ENCODE results near the gene PPP1R2B.

The PPP1R2B gene

DNA sequence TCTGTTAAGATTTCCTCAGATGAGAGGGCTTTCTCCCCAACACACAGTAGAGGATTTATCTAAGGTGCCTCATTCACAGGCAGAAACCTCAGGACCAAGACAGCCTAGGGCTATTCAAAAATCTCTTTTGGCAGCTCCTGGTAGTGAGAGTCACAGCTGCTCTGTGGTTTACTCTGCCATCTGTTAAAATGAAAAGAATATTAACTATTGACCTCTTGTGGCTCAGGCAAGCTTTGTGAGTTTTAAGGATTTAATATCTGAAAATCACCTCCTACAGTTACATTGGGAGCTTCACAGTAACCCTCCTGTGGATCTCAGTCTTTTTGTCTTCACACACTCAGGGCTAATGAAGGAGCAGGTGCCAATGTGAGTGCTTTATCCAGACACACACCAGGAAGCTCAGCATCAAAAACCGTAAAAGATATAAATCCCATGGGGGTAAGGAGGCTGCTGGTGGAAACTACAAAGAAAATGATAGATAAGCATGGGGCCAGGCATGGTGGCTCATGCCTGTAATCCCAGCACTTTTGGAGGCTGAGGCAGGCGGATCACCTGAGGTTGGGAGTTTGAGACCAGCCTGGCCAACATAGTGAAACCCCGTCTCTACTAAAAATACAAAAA lies 29.7 kb downstream of the PPP1R2B start:
- no peak for DNase-seq

DNA sequence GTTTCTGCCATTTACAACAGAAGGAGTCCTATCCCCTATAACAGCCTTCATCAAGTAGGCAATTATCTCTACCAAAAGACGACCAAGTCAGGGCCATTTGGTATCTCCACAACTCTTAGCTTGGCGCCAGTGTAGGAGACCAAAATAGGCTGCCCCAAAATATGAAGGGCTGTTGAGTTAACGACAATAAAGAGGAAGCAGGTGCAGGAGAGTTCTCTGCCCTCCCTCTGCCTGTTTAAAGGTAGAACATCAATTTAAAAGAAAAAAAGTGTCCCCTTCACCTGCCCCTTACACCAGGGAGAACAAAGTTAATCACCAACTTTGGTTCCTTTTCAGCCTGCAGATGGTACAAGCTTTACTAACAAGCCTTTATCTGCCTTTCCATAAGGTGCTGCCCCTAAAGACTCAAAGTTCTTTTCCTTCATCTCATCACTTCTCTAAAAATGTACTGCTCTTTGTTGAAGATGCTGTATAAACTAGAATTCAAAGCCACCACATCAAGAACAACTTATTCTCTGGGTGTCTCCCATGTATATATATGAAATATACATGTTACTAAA lies 33.3 kb downstream of the PPP1R2B start:
- no peak for DNase-seq

DNA sequence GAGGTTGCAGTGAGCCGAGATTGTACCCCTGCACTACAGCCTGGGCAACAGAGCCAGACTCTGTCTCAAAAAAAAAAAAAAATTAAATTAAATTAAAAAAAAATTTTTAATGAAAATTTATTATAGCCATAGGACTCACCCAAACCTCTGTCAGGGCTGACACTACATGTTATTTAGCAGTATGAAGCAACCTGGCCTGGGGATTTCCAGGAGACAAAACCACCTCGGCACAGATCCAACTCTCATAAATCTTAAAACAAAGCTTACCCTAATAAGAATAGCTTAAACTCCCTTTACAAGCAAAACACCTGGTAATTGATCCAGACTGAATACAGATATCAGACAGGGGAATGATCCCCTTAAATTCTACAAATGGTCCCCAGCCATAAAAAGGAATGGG lies 38.4 kb downstream of the PPP1R2B start:
- DNase-seq: no peak

DNA sequence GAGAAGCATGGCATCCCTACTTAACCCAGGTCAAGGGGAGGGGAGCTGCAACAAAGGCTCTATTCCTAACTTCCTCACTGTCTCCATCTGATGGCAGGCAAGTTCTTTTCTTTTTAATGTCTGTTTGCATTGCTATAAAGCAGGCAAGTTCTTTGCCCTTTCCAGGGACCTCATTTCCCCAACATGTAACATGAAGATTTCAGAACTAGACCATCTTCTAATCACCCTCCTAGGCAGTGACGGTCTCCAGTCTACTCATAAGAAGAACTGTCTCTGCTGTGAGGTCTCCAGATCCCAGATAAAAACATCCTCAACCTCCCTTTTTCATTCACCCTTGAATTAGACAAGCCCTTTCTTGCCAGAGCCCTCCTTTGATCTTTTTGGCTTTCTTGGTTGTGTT lies 42.1 kb downstream of the PPP1R2B start:
- no peak for DNase-seq

DNA sequence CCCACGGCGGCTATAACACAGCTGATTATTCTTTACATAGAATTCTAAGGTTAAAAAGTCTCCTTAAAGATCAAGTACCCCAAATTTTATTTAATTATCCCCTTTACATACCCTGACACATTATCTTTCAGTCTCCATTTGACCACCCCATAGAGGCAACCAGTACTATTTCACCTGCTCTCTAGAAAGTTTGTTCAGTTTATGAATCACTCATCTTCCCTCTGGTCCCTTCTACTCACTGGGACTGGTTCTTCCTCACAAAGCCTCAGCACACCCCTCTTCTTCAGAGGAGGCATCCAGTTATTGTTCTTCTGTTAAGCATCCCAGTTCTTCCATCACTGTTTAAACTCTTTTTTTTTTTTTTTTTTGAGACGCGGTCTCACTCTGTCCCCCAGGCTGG lies 42.8 kb downstream of the PPP1R2B start:
- no peak for DNase-seq

DNA sequence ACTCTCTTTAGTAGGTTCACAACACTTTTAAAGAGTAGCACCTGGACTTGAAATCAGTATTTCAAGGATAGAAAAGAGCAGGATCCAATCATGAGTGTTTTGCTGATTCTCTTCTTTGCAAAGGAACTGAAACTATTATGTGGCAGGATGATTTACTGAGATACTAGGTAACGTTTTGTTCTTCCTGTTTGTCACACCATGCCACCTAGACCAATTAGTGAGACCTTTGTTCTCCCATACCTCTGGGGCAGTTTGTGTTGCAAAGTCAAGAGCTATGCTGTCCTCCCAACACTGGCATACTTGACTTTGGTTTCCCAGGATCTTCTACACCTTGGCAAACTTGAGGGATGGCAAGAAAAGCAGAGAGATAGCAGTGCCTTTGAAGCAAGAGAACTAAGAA lies 43.4 kb downstream of the PPP1R2B start:
- DNase-seq: no peak

DNA sequence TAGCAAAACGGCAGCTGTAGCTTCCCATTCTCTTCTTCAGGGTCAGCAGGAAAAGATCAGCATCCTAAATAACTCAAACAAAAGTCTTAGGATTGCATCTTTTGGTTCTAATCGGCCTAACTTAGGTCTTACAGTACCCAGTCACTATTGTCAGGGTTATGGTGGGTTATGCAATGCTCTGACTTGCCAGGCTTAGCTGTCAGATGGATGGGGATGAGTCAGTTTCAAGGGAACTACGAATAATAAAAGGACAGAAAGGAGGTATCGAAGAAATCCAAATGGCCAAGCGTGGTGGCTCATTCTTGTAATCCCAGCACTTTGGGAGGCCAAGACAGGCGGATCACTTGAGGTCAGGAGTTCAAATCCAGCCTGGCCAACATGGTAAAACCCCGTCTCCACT lies 46.5 kb downstream of the PPP1R2B start:
- no peak for DNase-seq
